ENCODE measurements around the gene PCBP3. TPM values are rescaled to one million over a fixed set of nuclear protein-coding genes. Genes with fewer than 3 reads are reported as not detected.

Gene PCBP3
- polyA plus RNA-seq, 1 donor from 2014 or later = 1.7 TPM

GRCh38 chr21:45741691-45742090 lies 98.2 kb downstream of the PCBP3 start:
- H2AFZ ChIP-seq (ENCODE audit: low read depth, low read length) = no peak overlapping the region
- TF ChIP-seq EP300 (conservative IDR thresholded peaks at IDR 0.05; ENCODE audit: poor library complexity, severe bottlenecking) (no peak), MXI1 (conservative IDR thresholded peaks at IDR 0.05; ENCODE audit: poor library complexity, severe bottlenecking) (no peak), SMC3 (conservative IDR thresholded peaks at IDR 0.05; ENCODE audit: poor library complexity) (no peak), POLR2AphosphoS5 (IDR thresholded peaks at IDR 0.05) (no peak), RAD21 (conservative IDR thresholded peaks at IDR 0.05) (no peak), CTCF (IDR thresholded peaks at IDR 0.05; ENCODE audit: poor library complexity, severe bottlenecking) (no peak), EZH2 (IDR thresholded peaks at IDR 0.05; ENCODE audit: borderline replicate concordance, insufficient read depth, low read length, poor library complexity, severe bottlenecking) (no peak)
- TF ChIP-seq, protein P1, sequence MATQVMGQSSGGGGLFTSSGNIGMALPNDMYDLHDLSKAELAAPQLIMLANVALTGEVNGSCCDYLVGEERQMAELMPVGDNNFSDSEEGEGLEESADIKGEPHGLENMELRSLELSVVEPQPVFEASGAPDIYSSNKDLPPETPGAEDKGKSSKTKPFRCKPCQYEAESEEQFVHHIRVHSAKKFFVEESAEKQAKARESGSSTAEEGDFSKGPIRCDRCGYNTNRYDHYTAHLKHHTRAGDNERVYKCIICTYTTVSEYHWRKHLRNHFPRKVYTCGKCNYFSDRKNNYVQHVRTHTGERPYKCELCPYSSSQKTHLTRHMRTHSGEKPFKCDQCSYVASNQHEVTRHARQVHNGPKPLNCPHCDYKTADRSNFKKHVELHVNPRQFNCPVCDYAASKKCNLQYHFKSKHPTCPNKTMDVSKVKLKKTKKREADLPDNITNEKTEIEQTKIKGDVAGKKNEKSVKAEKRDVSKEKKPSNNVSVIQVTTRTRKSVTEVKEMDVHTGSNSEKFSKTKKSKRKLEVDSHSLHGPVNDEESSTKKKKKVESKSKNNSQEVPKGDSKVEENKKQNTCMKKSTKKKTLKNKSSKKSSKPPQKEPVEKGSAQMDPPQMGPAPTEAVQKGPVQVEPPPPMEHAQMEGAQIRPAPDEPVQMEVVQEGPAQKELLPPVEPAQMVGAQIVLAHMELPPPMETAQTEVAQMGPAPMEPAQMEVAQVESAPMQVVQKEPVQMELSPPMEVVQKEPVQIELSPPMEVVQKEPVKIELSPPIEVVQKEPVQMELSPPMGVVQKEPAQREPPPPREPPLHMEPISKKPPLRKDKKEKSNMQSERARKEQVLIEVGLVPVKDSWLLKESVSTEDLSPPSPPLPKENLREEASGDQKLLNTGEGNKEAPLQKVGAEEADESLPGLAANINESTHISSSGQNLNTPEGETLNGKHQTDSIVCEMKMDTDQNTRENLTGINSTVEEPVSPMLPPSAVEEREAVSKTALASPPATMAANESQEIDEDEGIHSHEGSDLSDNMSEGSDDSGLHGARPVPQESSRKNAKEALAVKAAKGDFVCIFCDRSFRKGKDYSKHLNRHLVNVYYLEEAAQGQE (IDR thresholded peaks at IDR 0.05; ENCODE audit: borderline replicate concordance) = no peak
- no peak overlapping the region for H3K27ac ChIP-seq (ENCODE audit: low read length)
- no peaks in the 10 kb centered on the region for H4K20me1 ChIP-seq (ENCODE audit: insufficient read depth)
- no peak overlapping the region for H3K4me2 ChIP-seq (ENCODE audit: low read length)
- no peaks in the 10 kb centered on the region for H3K36me3 ChIP-seq (ENCODE audit: insufficient read depth, low read length)
- H3K27me3 ChIP-seq (ENCODE audit: insufficient read depth, low read depth, low read length) = no peaks in the 10 kb centered on the region
- H3F3A ChIP-seq (ENCODE audit: insufficient read depth, low read length, poor library complexity, severe bottlenecking) = no peaks in the 10 kb centered on the region
- no peaks in the 10 kb centered on the region for H3K9me3 ChIP-seq (ENCODE audit: low read length)
- no peaks in the 10 kb centered on the region for H3K79me2 ChIP-seq (replicated peaks; ENCODE audit: insufficient read depth, low read length)
- no peak overlapping the region for H3K9ac ChIP-seq (ENCODE audit: low read length)
- no peak overlapping the region for H3K4me3 ChIP-seq (ENCODE audit: low read length)
- H3K9me2 ChIP-seq (ENCODE audit: insufficient read depth, low read length) = no peaks in the 10 kb centered on the region

DNA sequence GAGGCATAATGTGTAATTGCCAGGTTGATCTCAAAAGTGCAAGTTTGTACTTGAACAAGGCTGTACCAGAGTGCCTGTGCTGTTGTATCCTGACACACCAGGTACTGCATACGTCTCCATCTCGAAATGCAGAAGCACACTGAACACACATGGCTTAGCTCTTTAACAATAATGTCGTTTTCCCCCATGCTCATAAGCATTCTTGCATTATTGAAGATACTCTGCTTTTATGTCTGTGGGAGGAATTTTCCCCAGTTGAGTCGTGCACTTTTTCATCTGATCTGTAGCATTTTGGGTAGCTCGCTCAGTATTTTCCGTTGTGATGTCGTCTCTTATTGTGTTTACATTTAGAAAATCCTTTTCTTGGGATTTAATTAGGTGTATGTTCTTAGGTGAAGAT lies 98.7 kb downstream of the PCBP3 start:
- H3K27me3 ChIP-seq (ENCODE audit: insufficient read depth, low read depth, low read length) = no peaks in the 10 kb centered on the region
- H3K9ac ChIP-seq (ENCODE audit: low read length) = no peak overlapping the region
- TF ChIP-seq EP300 (conservative IDR thresholded peaks at IDR 0.05; ENCODE audit: poor library complexity, severe bottlenecking) (no peak), RAD21 (conservative IDR thresholded peaks at IDR 0.05) (no peak), EZH2 (IDR thresholded peaks at IDR 0.05; ENCODE audit: borderline replicate concordance, insufficient read depth, low read length, poor library complexity, severe bottlenecking) (no peak), MXI1 (conservative IDR thresholded peaks at IDR 0.05; ENCODE audit: poor library complexity, severe bottlenecking) (no peak), POLR2AphosphoS5 (IDR thresholded peaks at IDR 0.05) (no peak), TAF1 (IDR thresholded peaks at IDR 0.05; ENCODE audit: low read depth) (no peak), SMC3 (conservative IDR thresholded peaks at IDR 0.05; ENCODE audit: poor library complexity) (no peak), CTCF (IDR thresholded peaks at IDR 0.05; ENCODE audit: poor library complexity, severe bottlenecking) (no peak)
- TF ChIP-seq, protein P1 (IDR thresholded peaks at IDR 0.05; ENCODE audit: borderline replicate concordance) = no peak
- no peaks in the 10 kb centered on the region for H3F3A ChIP-seq (ENCODE audit: insufficient read depth, low read length, poor library complexity, severe bottlenecking)
- no peak overlapping the region for H2AFZ ChIP-seq (ENCODE audit: low read depth, low read length)
- no peaks in the 10 kb centered on the region for H3K36me3 ChIP-seq (ENCODE audit: insufficient read depth, low read length)
- H3K9me2 ChIP-seq (ENCODE audit: insufficient read depth, low read length) = no peaks in the 10 kb centered on the region
- H3K79me2 ChIP-seq (replicated peaks; ENCODE audit: insufficient read depth, low read length) = no peaks in the 10 kb centered on the region
- H4K20me1 ChIP-seq (ENCODE audit: insufficient read depth) = no peaks in the 10 kb centered on the region
- no peak overlapping the region for H3K4me3 ChIP-seq (ENCODE audit: low read length)
- H3K4me2 ChIP-seq (ENCODE audit: low read length) = no peak overlapping the region
- no peaks in the 10 kb centered on the region for H3K9me3 ChIP-seq (ENCODE audit: low read length)
- no peak overlapping the region for H3K27ac ChIP-seq (ENCODE audit: low read length)

All from neural cell (in vitro differentiated cells).